Mucosa of descending colon (tissue), 3 donors: ENCODE results near the gene DNM3. TPM values are rescaled to one million over a fixed set of nuclear protein-coding genes. Genes with fewer than 3 reads are reported as not detected.

Source experiments
- ATAC-seq: fragments of 200-7000 bp; cut with Tn5 transposase; one replicate; pipeline ENCODE4 v1.9.1; 2020; ENCODE audit warnings: mild to moderate bottlenecking, moderate library complexity
- DNase-seq, 3 donors: peaks; one replicate each; pipeline ENCODE4 v3.0.0-alpha.2; 2020
- H3K36me3 ChIP-seq: fragments of 200-600 bp; one replicate; pipeline ENCODE4 v1.8.0; 2021; ENCODE audit warnings: low read depth, mild to moderate bottlenecking
- H3K4me1 ChIP-seq: fragments of 200-600 bp; one replicate; pipeline ENCODE4 v1.8.0; 2021; ENCODE audit warnings: low read depth, mild to moderate bottlenecking
- H3K4me3 ChIP-seq: fragments of 200-600 bp; one replicate; pipeline ENCODE4 v1.8.0; 2021; ENCODE audit warnings: mild to moderate bottlenecking
- H3K9me3 ChIP-seq: fragments of 200-600 bp; one replicate; pipeline ENCODE4 v1.8.0; 2021; ENCODE audit warnings: mild to moderate bottlenecking
- intact Hi-C, 2 donors: fragments of 100-400 bp; cut with DNase I in 1 of 2; cut with micrococcal nuclease in 1 of 2; formaldehyde crosslinking; loops; one replicate each; pipeline versions ENCODE4 v1.11.0 to v1.11.1; 2022; cut with DNase I, micrococcal nuclease
- total RNA-seq, 3 donors: library from RNA; stranded (reverse); fragmentation: NEBNext Ultra II Directional in 2 of 3; extraction: Animal tissue kit (Norgen Biotek cat#: 25700) in 2 of 3; gene quantifications; one replicate each; pipeline versions ENCODE4 v1.2.1 to v1.2.4, GENCODE V29; 2021 to 2023
- TF ChIP-seq, protein P1 (sequence below): fragments of 200-600 bp; IDR thresholded peaks from one replicate; pipeline ENCODE4 v1.8.0; 2022; ENCODE audit warnings: antibody characterized with exemption, mild to moderate bottlenecking
- donor health status: DM: no; HTN: no; CAD: no; lungs with moderate emphysema.
- donor health status: DM: no; HTN: no; CAD: no.
- donor health status: DM: no; HTN: yes; CAD: no.

The DNM3 gene
- total RNA-seq, 3 donors from 2014 or later = 1.4 to 6.4 (median 2.1) TPM

DNA sequence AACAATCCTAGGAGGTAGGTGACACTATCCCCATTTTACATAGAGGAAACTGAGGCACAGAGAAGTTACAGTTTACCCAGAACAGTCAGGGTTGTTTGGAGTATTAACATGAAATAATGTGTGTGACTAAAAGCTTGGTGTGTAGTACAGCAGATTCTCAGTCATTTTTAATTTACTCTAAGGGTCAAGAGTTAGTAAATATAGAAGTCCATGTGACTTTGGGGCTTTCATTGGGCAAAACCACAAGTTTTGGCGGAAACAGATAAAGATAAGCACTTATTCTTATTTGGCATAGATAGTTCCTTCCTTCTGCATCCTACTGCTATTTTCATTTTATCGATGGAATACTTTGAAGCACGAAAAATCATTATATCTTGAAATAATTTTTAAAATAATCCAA, 128.5 kb downstream of the DNM3 start:
- intact Hi-C loops = no loop called here
- ATAC-seq (no peak), DNase-seq (no peak)
- Histone ChIP-seq H3K4me3 (no peak overlapping the region), H3K4me1 (no peaks in the 10 kb centered on the region), H3K9me3 (no peaks in the 10 kb centered on the region), H3K36me3 (no peaks in the 10 kb centered on the region)
- TF ChIP-seq, protein P1, sequence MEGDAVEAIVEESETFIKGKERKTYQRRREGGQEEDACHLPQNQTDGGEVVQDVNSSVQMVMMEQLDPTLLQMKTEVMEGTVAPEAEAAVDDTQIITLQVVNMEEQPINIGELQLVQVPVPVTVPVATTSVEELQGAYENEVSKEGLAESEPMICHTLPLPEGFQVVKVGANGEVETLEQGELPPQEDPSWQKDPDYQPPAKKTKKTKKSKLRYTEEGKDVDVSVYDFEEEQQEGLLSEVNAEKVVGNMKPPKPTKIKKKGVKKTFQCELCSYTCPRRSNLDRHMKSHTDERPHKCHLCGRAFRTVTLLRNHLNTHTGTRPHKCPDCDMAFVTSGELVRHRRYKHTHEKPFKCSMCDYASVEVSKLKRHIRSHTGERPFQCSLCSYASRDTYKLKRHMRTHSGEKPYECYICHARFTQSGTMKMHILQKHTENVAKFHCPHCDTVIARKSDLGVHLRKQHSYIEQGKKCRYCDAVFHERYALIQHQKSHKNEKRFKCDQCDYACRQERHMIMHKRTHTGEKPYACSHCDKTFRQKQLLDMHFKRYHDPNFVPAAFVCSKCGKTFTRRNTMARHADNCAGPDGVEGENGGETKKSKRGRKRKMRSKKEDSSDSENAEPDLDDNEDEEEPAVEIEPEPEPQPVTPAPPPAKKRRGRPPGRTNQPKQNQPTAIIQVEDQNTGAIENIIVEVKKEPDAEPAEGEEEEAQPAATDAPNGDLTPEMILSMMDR = no peak

DNA sequence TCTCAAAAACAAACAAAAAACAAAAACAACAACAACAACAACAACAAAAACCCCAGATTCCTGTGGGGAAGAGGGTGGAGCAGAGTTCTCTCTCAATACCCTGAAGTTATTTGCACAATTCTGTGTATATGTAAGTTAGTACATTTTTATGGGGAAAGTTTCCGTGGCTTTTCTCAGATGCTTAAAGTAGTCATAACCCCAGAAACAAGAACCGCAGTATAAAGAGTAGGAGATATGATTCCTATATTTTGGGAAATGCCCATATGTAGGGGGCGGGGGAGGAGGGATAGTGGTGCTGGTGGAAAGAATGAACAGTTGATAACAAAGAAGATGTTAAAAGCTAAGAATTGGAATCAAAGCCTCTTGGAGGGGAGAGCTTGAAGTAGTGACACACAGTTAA, 131.5 kb downstream of the DNM3 start:
- H3K4me3 ChIP-seq = no peak overlapping the region
- intact Hi-C loops = no loop called here

DNA sequence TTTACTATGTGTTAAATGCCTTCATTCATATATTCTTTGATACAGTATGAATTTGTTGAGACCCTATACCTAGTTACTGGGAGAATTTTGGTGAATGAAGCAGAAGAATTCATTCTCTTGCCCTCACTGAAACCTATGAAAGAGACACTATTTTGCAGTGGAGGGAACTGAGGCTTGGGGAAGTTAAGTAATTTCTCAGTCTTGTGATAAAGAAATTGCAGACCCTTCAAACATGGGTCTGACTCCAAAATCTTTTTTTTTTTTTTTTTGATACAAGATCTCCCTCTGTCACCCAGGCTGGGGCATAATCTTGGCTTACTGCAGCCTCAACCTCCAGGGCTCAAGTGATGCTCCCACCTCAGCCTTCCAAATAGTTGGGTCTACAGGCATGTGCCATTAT, 132.1 kb downstream of the DNM3 start:
- intact Hi-C loops = no loop called here
- DNase-seq (no peak), ATAC-seq (no peak)
- Histone ChIP-seq H3K36me3 (no peaks in the 10 kb centered on the region), H3K9me3 (no peaks in the 10 kb centered on the region), H3K4me3 (no peak overlapping the region), H3K4me1 (no peaks in the 10 kb centered on the region)
- TF ChIP-seq, protein P1 = no peak

More for the DNA sequence above, 131.5 kb downstream of the DNM3 start:
- TF ChIP-seq, protein P1 = no peak
- ATAC-seq = no peak
- no peaks in the 10 kb centered on the region for H3K36me3 ChIP-seq
- DNase-seq = no peak
- H3K9me3 ChIP-seq = no peaks in the 10 kb centered on the region
- H3K4me1 ChIP-seq = no peaks in the 10 kb centered on the region

DNA sequence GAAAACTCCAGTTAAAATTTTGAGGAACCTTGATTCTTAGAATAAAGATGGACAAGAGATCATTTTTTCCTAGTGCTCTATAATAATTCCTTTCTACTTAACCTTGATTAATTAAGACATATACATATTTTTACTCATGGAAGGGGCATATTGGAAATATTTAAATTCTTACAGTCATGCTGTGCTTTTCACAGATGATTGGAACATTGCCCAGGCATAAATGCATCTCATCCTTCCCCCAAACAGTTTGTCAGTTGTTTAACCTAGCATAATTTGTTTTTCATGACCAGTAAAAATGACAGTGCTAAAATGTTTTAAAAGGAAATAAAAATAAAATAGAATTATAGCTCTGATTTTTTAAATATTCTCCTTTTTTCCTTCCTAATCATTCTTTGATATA, 140.0 kb downstream of the DNM3 start:
- ATAC-seq (no peak), DNase-seq (no peak)
- no peaks in the 10 kb centered on the region for H3K36me3 ChIP-seq
- H3K9me3 ChIP-seq = no peaks in the 10 kb centered on the region
- H3K4me1 ChIP-seq = peaks cover 3% of the 10 kb centered on the region
- no peak overlapping the region for H3K4me3 ChIP-seq
- intact Hi-C loops = loop anchor here (5.0 to 10.0 kb wide), 2 partner anchors 179 to 337 kb away; no protein-coding TSS in a partner anchor
- TF ChIP-seq, protein P1 = no peak

DNA sequence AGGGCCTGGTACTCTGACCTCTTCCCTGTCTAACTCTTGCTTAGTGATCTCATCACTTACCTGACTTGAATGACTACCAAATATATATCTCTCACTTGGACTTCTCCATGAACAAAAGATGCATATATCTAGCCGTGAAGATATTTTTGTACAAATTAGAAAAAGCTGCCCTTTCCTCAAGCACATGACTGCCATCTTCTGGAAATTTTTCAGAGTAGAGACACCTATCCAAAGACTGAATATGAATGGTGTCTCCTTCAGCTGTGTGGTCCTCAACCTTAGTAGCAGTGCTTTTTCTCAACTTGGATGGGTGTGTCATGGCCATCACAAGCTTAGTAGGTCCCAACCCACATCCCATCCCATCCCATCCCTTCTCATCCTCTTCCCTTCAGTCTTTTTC, 142.3 kb downstream of the DNM3 start:
- ATAC-seq = peak; percentile 47
- intact Hi-C loops = loop anchor here (5.0 to 10.0 kb wide), 2 partner anchors 181 to 339 kb away; no protein-coding TSS in a partner anchor
- Histone ChIP-seq H3K9me3 (no peaks in the 10 kb centered on the region), H3K4me3 (no peak overlapping the region), H3K36me3 (no peaks in the 10 kb centered on the region), H3K4me1 (peaks cover 3% of the 10 kb centered on the region)
- TF ChIP-seq, protein P1 = no peak
- DNase-seq = no peak

DNA sequence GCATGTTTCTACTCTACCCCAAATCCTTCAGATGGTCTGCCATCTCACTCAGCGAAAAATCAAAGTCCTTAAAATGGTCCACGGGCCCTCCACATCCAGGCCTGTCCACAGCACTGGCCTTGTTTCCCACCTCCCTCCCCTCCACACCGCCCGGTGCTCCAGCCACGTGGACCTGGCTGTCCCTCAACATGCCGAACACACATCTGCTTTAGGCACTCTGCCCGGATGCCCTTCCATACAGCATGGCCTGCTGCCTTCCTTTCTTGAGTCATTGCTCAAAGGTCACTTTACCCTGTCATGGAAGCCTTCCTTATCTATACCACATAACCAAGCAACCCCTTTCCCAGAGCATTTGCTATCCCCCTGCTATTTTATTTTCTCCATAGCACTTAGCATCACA, 143.0 kb downstream of the DNM3 start:
- intact Hi-C loops = loop anchor here (2.0 to 10.0 kb wide), 3 partner anchors 182 to 339 kb away; no protein-coding TSS in a partner anchor
- DNase-seq (peak in 2 of 3 donors; percentile 24 to 41), ATAC-seq (peak; percentile 75)

More for the DNA sequence above, 143.0 kb downstream of the DNM3 start:
- no peak overlapping the region for H3K4me3 ChIP-seq
- H3K36me3 ChIP-seq = no peaks in the 10 kb centered on the region
- TF ChIP-seq, protein P1 = no peak
- H3K4me1 ChIP-seq = peaks cover 3% of the 10 kb centered on the region
- no peaks in the 10 kb centered on the region for H3K9me3 ChIP-seq
